ENCODE data around the gene MYADM. TPM values are rescaled to one million over a fixed set of nuclear protein-coding genes. Genes with fewer than 3 reads are reported as not detected.
A peak's percentile ranks its signal among the peaks of the same experiment; 100 is the strongest.

Gene MYADM
- total and polyA plus RNA-seq, 2 of the 13 experiments (the other 11 are each of a cell fraction or from before 2014, with no cell fraction given), result 19.9 to 38.1 TPM

GRCh38 chr19:53865918-53866864 is 1.5 kb upstream of the MYADM start (continued):
- TF ChIP-seq, protein P1, sequence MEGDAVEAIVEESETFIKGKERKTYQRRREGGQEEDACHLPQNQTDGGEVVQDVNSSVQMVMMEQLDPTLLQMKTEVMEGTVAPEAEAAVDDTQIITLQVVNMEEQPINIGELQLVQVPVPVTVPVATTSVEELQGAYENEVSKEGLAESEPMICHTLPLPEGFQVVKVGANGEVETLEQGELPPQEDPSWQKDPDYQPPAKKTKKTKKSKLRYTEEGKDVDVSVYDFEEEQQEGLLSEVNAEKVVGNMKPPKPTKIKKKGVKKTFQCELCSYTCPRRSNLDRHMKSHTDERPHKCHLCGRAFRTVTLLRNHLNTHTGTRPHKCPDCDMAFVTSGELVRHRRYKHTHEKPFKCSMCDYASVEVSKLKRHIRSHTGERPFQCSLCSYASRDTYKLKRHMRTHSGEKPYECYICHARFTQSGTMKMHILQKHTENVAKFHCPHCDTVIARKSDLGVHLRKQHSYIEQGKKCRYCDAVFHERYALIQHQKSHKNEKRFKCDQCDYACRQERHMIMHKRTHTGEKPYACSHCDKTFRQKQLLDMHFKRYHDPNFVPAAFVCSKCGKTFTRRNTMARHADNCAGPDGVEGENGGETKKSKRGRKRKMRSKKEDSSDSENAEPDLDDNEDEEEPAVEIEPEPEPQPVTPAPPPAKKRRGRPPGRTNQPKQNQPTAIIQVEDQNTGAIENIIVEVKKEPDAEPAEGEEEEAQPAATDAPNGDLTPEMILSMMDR (CRISPR knock-in tag; IDR thresholded peaks at IDR 0.05), result 0 out of 2 replicates have a peak, but pooled peaks have one; percentile 3
- TF ChIP-seq ERF (CRISPR knock-in tag; IDR thresholded peaks at IDR 0.05), result peak; percentile 54; the same call in 1 of the 2 replicates
- TF ChIP-seq NKX3-1 (CRISPR knock-in tag; IDR thresholded peaks at IDR 0.05), result no peak
- TF ChIP-seq ZFX (CRISPR knock-in tag; IDR thresholded peaks at IDR 0.05; ENCODE audit: low read depth), result peak; percentile 92
- 0 out of 2 replicates have a peak, but pooled peaks have one; percentile 25 for TF ChIP-seq IRX3 (CRISPR knock-in tag; IDR thresholded peaks at IDR 0.05; ENCODE audit: borderline replicate concordance, low read depth)
- TF ChIP-seq ZNF225 (CRISPR knock-in tag; IDR thresholded peaks at IDR 0.05), result no peak
- peak; percentile 77; the same call in 1 of the 2 replicates for TF ChIP-seq POGK (CRISPR knock-in tag; conservative IDR thresholded peaks at IDR 0.05)
- TF ChIP-seq, protein P2, sequence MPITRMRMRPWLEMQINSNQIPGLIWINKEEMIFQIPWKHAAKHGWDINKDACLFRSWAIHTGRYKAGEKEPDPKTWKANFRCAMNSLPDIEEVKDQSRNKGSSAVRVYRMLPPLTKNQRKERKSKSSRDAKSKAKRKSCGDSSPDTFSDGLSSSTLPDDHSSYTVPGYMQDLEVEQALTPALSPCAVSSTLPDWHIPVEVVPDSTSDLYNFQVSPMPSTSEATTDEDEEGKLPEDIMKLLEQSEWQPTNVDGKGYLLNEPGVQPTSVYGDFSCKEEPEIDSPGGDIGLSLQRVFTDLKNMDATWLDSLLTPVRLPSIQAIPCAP (CRISPR knock-in tag; IDR thresholded peaks at IDR 0.05; ENCODE audit: low read depth), result no peak
- TF ChIP-seq CC2D1A (CRISPR knock-in tag; IDR thresholded peaks at IDR 0.05), result peak; percentile 34; the same call in 1 of the 2 replicates
- no peak for TF ChIP-seq SIX1 (CRISPR knock-in tag; IDR thresholded peaks at IDR 0.05; ENCODE audit: borderline replicate concordance)
- TF ChIP-seq PHF8 (CRISPR knock-in tag; IDR thresholded peaks at IDR 0.05), result peak; percentile 77
- peak; percentile 40; the same call in 1 of the 2 replicates for TF ChIP-seq ZNF784 (CRISPR knock-in tag; IDR thresholded peaks at IDR 0.05; ENCODE audit: borderline replicate concordance)
- TF ChIP-seq, protein P3, sequence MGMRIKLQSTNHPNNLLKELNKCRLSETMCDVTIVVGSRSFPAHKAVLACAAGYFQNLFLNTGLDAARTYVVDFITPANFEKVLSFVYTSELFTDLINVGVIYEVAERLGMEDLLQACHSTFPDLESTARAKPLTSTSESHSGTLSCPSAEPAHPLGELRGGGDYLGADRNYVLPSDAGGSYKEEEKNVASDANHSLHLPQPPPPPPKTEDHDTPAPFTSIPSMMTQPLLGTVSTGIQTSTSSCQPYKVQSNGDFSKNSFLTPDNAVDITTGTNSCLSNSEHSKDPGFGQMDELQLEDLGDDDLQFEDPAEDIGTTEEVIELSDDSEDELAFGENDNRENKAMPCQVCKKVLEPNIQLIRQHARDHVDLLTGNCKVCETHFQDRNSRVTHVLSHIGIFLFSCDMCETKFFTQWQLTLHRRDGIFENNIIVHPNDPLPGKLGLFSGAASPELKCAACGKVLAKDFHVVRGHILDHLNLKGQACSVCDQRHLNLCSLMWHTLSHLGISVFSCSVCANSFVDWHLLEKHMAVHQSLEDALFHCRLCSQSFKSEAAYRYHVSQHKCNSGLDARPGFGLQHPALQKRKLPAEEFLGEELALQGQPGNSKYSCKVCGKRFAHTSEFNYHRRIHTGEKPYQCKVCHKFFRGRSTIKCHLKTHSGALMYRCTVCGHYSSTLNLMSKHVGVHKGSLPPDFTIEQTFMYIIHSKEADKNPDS (CRISPR knock-in tag; IDR thresholded peaks at IDR 0.05), result no peak
- peak; percentile 57; the same call in 1 of the 2 replicates for TF ChIP-seq GLI4 (CRISPR knock-in tag; IDR thresholded peaks at IDR 0.05; ENCODE audit: borderline replicate concordance)
- TF ChIP-seq HNF4A (CRISPR knock-in tag; IDR thresholded peaks at IDR 0.05), result no peak
- TF ChIP-seq ZNF138 (CRISPR knock-in tag; IDR thresholded peaks at IDR 0.05; ENCODE audit: low read depth), result no peak
- TF ChIP-seq FOXM1 (CRISPR knock-in tag; IDR thresholded peaks at IDR 0.05), result no peak
- TF ChIP-seq ZNF414 (CRISPR knock-in tag; IDR thresholded peaks at IDR 0.05), result no peak; the same call in 1 of the 2 replicates

All from HepG2 (cell line).